Left renal pelvis (tissue), 4 donors: ENCODE data around the gene DYNC1I1. TPM values are rescaled to one million over a fixed set of nuclear protein-coding genes. Genes with fewer than 3 reads are reported as not detected.

Experiments
- DNase-seq, 4 donors: peaks; one replicate each; pipeline ENCODE4 v3.0.0-alpha.2; 2013; ENCODE audit warnings: low read depth in 4 of 4, low spot score in 3 of 4
- polyA plus RNA-seq, 4 donors: library from polyadenylated mRNA; unstranded; fragments of 120-200 nt; gene quantifications; one replicate each; pipeline ENCODE4 v1.2.1, GENCODE V29; 2013; ENCODE audit not compliant: insufficient read length in 4 of 4

Gene DYNC1I1
- 1 to 10 TPM in 1 of 4 donors, under 1 TPM in 3; 0.53 to 2.8 (median 0.57) TPM for polyA plus RNA-seq

DNA sequence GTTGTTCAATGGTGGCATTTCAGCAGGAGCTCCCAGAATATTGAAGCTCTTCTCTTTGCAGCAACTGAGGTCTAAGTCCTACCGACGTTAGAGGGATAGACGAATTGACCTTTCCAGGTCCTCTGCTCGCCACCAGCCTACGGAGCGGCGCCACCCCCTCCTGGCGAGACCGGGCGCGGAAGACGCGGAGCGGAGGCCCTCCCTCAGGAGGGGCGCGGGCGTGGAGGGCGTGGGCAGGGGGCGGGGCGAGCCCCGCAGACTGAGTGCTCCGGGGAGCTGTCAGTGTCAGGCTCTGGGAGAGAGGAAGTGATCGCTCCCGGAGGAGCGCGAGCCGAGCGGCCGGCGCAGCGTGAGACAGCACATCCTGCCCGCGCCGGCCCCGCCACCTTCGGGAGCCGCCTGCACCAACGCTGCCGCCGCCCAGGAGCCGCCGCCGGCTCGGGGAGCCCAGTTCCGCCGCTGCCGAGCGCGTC lies at the start of gene DYNC1I1:
DYNC1I1 (plus strand) TSS at position 257 of the 473 bp plus-strand sequence. CDS start 32,176 bp downstream, outside the sequence.
- peak in 3 of 4 donors; percentile 8 to 33 (median 30) for DNase-seq

DNA sequence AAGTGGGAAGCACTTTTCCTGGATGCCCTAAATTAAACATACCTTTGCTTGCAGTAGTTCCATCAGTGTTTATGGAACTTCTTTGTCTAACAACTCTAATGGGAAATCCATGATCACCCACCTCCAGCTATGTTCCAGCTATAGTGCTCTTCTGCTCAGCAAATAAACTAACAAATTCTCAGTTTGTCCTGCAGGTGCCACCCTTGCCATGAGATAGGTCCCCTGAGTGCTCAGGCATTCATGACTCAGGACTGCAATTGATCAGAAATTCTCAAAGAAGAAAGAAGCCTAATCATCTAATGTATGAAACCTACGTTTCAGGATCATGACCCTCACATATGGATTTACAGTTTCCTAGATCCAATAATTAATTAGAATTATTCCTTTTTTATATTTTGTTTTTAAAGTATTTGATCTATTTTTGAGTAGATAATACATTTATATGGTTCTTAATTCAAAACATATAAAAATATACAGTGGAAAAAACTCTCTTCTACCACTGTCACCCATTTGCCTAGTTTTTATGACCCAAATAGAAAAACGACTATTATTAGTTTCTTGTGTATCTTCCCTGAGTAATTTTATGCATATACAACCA lies 48.7 kb upstream of the DYNC1I1 start:
- peak in 3 of 4 donors; percentile 10 to 18 (median 15) for DNase-seq

DNA sequence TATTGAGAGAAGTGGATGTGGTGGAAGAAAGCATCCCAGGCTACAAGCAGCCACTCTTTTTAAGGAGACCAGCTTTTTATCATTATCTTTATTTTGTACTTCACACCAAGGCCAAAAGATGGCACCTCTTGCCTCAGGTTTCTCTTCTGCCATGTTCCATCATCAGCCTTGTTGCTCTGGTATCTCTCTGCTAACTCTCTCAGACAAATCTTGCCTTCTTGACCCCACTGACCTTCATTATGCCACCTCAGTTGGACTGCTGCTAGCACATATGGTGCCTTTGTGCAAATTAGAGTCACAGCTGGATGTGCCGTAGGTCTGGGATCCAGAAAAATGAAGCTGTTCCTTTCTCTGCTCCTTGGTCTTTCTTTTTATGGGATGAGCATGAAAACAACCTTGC lies 47.1 kb upstream of the DYNC1I1 start:
- no peak for DNase-seq

DNA sequence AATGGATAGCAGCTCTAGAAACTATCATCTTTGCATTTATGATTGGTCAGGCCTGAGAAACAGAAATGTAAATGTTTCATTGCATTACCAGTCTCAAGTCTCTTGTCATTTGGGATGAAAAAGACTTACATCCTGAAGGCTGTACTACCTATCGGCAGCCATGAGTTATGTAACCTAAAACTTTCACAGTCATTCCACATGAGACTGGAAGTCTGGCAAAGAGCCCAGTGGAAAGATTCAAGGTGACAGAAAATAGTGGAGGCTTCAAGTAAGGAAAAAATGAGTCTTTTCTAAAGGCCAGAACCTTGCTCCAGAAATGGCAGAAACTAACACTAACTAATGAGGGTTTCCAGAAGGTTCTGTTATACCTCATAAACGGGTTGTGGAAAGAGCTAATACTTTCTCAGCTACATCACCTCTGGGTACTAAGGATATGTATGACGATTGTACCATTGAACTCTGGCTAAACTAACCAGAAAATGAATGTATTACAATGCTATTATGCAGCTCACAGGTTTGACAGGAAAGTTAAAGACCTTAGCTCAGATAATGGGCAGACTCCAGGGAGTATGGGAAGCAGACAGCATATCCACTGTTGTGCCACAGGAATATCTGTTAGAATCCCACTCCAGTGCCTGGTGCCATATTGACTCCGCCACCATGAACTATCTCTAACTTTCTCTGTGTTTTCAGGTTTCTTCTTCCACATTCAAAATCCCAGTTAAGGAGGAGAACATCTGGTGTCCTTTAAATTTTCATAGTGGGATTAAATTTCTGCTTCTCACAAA lies 41.7 kb upstream of the DYNC1I1 start:
- DNase-seq = no peak

DNA sequence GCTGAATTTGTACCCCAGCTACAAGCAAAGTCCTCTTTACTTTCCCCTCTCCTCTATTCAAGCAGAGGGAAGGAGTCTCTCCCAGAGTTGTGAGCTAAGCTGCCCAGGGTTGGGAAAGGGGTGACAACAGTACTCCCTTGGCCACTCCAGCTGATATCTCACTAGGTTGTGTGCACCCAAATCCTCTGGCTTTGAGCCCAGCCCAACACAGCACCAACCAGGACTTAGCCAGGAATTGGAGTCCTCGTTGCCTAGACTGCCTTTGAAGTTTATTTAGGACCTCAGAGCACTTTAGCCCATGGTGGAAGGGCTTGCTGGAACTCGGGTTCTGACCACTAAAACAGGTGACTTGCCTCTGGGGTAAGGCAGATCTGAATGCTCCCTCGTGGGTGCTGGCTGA lies 35.7 kb upstream of the DYNC1I1 start:
- DNase-seq = no peak

DNA sequence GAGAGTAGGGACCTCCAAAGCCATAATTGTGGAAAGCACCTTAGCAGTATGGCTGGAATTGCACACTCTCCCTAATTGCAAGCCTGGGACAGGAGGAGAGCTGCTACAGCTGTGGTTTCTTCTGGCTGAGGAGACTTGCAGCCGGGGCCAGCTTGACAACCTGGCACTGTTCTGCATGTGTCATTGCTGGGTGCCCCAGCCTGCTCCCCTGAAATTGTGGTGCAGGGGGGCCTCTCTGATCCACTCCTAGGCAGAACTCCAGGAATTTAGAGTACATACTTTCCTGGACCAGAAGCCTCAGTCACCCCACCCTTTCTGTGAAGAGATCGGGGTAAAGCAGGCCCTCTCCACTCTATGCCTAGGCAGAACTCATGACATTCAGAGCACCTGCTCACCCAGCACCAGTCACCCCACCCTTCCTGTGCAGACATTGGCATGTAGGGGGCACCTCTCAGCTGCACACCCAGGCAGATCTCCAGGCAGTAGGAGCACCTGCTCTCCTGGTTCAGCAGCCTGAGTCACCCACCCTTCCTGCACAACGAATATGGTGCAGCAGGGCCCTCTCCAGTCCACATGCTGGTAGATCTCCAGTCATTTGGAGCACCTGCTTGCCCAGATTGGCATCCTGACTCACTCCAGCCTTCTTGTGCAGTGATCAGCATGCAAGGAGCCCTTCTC lies 34.4 kb upstream of the DYNC1I1 start:
- DNase-seq = no peak

DNA sequence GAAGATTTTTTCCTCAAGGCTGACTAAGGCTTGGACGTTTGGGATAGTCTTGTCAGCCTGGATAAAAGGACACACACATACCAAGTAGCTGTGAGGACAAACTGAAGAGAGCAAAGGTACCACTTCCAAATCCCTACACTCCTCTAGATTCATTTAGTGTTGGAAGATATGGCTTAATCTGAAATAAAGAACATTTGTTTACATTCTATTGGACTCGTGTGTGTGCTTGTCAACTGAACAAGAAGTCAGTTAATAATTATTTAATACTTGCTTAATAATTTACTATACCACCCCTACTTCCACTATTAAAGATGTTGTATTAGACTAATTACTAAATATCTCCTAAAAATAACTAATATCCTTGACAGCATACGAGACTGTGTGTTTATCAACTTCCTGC lies 23.3 kb upstream of the DYNC1I1 start:
- no peak for DNase-seq

DNA sequence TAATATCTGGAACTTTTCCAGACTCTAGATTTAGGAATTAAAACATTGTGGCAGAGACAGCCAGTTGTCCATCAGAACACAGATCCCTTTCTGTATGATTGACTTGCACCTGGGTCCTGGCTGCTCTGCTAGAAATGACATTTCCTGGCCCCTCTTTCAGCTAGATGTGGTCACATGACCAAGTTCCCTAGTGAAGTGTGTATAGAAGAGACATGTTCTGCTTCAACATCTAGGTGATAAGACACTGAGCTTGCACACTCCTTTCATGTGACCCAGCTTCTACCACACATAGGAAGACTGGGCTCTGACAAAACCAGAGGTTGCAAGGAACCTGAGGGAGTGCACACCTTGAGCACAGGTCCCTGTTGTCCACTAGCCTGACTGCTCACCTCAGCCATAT lies 22.8 kb upstream of the DYNC1I1 start:
- no peak for DNase-seq

DNA sequence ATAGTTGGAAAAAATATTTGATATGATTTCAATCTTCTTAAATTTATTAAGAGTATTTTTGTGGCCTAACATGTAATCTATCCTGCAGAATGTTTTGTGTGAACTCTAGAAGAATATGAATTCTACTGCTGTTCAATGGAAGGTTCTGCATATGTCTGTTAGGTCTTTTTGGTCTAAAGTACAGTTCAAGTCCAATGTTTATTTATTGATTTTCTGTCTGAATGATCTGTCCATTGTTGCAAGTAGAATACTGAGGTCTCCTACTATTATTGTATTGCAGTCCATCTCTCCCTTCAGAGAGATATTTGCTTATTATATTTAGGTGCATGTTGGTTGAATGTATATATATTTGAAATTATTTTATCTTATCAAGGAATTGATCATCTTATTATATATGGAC lies 18.9 kb upstream of the DYNC1I1 start:
- DNase-seq = no peak

DNA sequence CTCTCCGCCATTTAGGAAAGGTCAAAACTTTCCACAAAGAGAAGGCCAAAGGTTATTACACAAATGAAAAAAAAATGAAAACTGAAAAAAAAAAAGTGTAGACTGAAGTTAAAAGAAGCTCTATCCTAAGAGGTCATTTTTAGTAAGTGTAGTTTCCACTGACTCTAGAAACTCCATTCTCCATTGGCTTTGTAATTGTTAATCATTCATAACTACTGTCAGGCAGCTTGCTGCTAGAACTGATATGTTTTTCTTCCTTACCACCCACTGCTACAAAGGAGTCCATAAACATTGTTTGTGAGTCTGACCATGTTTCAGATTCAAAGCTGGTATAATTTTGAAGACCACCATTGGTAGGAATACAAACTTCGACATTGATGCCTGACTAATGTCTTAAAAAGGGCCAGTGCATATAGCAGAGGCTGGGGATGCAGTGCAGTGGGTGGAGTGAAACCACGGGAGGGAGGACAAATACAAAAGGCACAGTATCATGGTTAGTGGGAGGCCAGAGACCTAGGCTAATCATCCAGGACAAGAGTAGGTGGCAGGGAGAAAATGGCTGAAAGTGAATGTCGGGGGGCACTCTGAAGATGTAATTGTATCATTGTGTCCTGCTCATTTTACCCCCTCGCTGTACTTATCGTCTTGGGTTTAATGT lies 16.9 kb upstream of the DYNC1I1 start:
- DNase-seq = no peak

DNA sequence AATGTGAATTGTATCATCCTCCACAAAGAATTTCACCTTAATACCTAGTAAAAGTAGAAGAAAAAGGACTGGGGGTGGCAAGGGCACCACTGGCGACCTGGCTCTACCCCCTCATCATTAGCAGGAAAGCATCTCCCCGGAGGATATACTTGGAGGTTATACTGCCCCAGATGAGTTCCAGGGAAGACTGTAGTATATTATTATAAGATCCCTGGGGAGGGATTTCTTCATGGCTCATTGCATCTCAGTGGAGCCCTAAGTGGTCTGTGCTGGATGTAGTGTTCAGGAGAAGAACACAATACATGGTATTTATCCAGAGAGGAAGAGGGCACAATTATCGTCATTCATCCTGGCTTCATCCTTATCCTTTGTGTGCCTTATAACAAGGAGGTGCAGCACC lies 14.2 kb upstream of the DYNC1I1 start:
- DNase-seq = no peak

DNA sequence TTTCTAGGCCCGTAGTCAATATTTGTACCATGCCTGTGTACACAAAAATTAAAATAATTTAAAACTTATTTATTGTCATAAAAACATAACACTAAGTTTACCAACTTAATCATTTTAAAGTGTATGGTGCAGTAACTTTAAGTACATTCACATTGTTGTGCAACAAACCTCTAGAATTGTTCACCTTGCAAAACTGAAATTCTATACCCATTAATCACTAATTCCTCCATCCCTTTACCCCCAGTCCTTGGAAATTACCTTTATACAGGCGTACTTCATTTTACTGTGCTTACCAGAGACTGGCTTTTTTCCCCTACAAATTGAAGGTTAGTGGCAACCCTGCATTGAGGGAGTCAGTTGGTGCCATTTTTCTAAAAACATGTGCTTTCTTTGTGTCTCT lies 6.3 kb upstream of the DYNC1I1 start:
- DNase-seq = no peak

DNA sequence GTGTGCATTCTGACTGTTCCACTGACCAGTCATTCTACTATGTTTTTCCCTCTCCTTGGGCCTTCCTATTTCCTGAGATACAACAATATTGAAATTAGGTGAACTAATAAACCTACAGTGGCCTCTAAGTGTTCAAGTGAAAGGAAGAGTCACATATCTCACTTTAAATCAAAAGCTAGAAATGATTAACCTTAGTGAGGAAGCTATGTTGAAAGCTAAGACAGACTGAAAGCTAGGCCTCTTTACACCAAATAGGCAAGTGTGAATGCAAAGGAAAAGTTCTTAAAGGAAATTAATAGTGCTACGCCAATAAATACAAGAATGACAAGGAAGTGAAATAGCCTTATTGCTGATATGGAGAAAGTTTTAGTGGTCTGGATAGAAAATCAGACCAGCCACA lies 5.7 kb upstream of the DYNC1I1 start:
- DNase-seq = no peak

DNA sequence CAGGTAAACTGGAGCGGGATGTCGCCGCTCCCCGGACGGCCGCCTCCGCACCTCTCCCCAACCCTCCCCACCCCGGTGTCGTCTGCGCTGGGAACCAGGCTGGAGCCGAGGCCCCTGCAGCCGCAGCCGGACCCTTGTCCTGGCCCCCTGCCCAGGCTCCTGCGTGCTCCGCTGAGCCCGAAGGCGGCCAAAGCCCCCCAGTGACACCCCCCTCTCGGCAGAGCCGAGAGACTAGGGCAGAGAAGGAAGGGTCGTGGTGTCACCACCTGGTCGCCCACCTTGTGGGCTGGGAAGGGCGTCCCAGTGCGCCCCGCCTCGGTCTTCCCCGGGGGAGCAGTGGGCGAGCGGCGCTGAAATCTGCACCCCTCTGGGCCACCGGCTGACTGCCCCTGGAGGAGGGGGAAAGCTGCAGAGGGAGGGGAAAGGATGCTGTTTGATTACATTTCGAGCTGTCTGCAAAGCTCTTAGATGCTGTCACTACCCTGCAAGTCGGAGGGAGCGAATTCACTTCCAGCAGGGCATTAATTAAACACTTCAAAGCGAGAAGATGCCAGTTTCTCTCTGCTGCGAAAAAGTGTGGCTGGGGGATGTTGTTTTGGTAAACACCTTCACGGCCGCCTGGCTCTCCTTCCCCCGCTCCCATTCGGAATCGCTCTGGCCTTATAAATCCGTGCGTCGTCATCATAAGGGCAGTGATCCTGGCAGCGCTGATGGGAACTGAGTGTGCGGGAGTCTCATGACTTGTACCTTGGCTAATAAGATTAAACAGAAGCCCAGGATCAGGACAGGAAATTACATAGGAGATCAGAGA lies 622 bp downstream of the DYNC1I1 start:
- DNase-seq = no peak

DNA sequence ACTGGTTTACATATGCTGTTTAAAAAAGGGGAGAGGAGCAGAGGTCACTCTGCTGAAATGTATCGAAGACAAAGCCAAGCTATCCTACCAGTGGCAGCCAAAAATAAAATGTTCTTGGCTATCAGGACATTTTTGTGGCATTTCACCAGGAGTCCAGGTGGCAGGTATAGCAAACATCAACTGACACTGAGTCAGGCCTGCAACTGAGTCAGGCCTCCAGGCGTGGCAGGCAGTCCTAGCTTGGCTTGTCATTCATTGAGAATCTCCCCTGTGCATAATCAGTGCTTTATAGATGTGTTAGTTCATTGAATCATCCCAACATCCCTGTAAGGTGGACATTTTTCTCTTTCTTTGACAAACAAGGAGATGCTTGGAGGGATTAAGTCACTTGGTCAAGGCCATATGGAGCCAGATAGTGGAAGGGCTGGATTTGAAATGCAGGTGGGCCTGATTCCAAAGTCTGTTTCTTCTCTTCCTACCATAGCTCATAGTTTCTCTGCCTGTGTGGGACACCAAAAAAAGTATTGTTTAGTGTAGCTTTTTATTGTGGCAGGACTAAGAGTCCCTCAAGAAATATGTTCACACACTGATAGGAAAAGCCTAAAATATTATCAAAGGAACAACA lies 4.3 kb downstream of the DYNC1I1 start:
- DNase-seq = no peak

DNA sequence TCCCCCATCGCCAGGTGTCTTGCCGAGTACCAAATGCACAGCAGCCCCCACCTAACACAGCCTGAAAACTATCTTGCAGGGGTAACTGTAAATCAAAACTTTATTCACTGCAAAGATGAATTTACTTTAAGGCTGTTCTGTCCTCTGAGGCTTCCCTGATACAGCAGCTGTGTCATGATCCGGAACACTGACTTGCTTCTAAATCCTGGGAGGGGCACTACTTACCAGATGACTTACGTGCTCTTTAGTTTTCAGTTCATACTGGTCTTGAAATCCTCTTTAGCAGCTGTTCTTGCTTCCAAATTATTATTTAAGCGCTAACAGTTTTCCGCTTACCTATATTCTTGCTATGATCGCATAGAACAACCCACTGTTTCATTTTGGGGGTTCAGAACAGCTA lies 4.9 kb downstream of the DYNC1I1 start:
- no peak for DNase-seq

DNA sequence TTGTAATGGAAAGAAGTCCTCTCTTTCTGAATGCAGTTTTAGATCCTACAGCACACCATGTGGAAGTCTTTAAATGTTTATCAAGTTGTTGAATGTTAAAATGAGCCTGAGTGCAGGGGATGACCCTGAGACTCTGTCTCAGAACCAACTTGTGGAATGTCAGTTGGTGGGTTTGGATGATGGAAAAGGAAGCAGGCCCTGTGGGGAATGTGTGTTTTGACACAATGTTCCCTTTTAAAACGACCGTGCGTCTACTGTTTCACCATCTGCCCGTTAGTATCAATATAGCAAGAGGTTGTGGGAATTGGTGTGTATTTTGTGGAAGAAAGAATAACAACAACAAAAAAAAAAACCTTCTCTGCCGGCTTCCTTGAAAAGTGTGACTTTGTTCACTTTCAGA lies 8.3 kb downstream of the DYNC1I1 start:
- DNase-seq = no peak

DNA sequence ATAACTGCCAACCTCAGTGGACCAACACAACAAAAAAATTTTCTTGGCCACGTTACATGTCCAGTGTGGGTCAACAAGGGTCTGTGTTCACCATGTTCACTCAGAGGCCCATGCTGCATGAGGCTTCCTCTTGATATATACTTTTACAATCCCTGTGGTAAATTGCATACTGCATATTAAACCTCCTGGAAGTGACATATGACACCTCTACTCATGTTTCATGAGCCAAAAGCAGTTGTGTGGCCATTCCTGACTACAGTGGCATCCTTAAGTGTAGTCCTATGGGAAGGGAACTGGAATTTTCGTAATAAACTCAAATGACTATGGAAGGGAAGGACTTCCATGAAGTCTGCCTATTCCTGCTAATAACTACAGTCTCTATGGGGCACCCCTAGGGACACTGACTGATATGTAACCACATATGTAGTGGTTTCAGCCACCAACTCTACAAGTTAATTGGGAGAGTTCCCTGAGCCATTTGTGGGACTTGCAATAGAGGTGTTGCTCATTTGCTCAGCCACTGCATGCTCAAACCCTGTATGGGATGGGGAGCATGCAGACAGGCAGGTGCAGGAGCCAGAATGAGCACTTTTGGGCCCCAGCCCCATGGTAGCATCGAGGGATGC lies 9.7 kb downstream of the DYNC1I1 start:
- no peak for DNase-seq

DNA sequence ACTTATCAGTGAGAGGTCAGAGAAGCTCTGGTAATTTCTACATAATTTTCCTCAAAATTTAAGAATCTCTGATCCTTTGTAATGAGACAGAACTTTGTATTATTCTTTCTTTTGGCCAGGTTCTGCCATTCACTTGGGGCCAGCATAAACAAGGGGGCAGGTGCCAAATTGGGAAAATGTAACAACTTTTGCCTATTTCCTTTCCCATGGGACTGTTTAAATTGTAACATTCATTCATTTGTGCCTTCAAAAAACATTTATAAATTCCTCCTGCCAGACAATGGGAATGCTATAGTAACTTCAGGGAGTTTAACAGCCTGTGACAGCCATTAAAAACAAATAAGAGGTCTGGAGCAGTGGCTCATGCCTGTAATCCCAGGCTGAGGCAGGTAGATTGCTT lies 12.4 kb downstream of the DYNC1I1 start:
- no peak for DNase-seq
